Endothelial cell of umbilical vein (primary cell): ENCODE results near the gene XRCC6. TPM values are rescaled to one million over a fixed set of nuclear protein-coding genes. Genes with fewer than 3 reads are reported as not detected.

Experiments
- BruUV-seq: library from RNA; stranded (reverse); fragments of 400-500 nt; replicated peaks from 2 replicates; lab custom pipeline; 2021; lab: Mats Ljungman, UMichigan
- CTCF ChIA-PET: fragments of 300-600, 350-600 bp; sonication (Branson Sonifier 250); formaldehyde crosslinking; loops from one replicate; lab custom pipeline; 2021; ENCODE audit warnings: antibody characterized with exemption, inconsistent platforms; lab: Charles Lee
- POLR2A ChIA-PET: fragments of 300-600, 350-600 bp; sonication (Branson Sonifier 250); formaldehyde crosslinking; loops from one replicate; lab custom pipeline; 2021; ENCODE audit warnings: antibody characterized with exemption, inconsistent platforms; lab: Charles Lee
- DNase-seq: peaks from one replicate; pipeline ENCODE4 v3.0.0-alpha.2; 2011; ENCODE audit warnings: low read depth, low spot score
- FAIRE-seq: peaks from 2 replicates; lab custom pipeline; 2011; peaks lifted over from hg19 to GRCh38; lab: Jason Lieb, UNC
- H2AFZ ChIP-seq: 2 replicates; pipeline ENCODE4 v1.6.0; 2012; ENCODE audit warnings: low read depth, low read length, control low read depth, inconsistent platforms
- H3K27ac ChIP-seq: 2 replicates; pipeline ENCODE4 v1.5.1; 2011; ENCODE audit warnings: low read depth, mild to moderate bottlenecking, control low read depth, low read length, moderate library complexity; ENCODE audit not compliant: insufficient read depth
- H3K27me3 ChIP-seq, 2 experiments: 2 replicates each; pipeline versions ENCODE4 v1.6.0 to v1.6.1; 2011; ENCODE audit warnings: low read length in 2 of 2, mixed read lengths in 1 of 2; ENCODE audit not compliant: control insufficient read depth in 2 of 2, insufficient read depth in 2 of 2
- H3K36me3 ChIP-seq, 2 experiments: 2 replicates in 1 of 2; 3 replicates in 1 of 2; pipeline ENCODE4 v1.5.1; 2011; ENCODE audit warnings: low read length in 2 of 2, mild to moderate bottlenecking in 1 of 2, moderate library complexity in 1 of 2; ENCODE audit not compliant: control insufficient read depth in 2 of 2, insufficient read depth in 2 of 2; ENCODE audit errors: extremely low read depth in 1 of 2
- H3K4me1 ChIP-seq: 3 replicates; pipeline ENCODE4 v1.5.1; 2011; ENCODE audit warnings: mild to moderate bottlenecking, low read length; ENCODE audit not compliant: control insufficient read depth, insufficient read depth; ENCODE audit errors: extremely low read depth
- H3K4me2 ChIP-seq: 2 replicates; pipeline ENCODE4 v1.6.1; 2011; ENCODE audit warnings: low read length, control low read depth, mixed read lengths; ENCODE audit not compliant: insufficient read depth
- H3K4me3 ChIP-seq, 3 experiments: fragments of 200-600 bp in 1 of 3; sonication (generic), shearing (Covaris generic) in 1 of 3; replicated peaks in 1 of 3; 2 replicates each; pipeline ENCODE4 v1.5.1; 2011 to 2016; ENCODE audit warnings: control low read depth in 3 of 3, low read length in 3 of 3, mild to moderate bottlenecking in 2 of 3, inconsistent platforms in 1 of 3, low read depth in 1 of 3, moderate library complexity in 1 of 3; ENCODE audit not compliant: insufficient read depth in 1 of 3
- H3K79me2 ChIP-seq: 2 replicates; pipeline ENCODE4 v1.6.0; 2012; ENCODE audit warnings: low read length, inconsistent platforms; ENCODE audit not compliant: control insufficient read depth, insufficient read depth
- H3K9ac ChIP-seq: replicated peaks from 2 replicates; pipeline ENCODE3; 2011; ENCODE audit warnings: low read length, control low read depth; ENCODE audit not compliant: insufficient read depth; ENCODE audit errors: extremely low read depth
- H3K9me1 ChIP-seq: replicated peaks from 3 replicates; pipeline ENCODE4 v1.6.0; 2011; ENCODE audit warnings: mild to moderate bottlenecking, low read length; ENCODE audit not compliant: control insufficient read depth, insufficient read depth; ENCODE audit errors: extremely low read depth
- H3K9me3 ChIP-seq: replicated peaks from 2 replicates; pipeline ENCODE4 v1.5.1; 2012; ENCODE audit warnings: low read length, inconsistent platforms; ENCODE audit not compliant: control insufficient read depth, insufficient read depth
- H4K20me1 ChIP-seq: replicated peaks from 2 replicates; pipeline ENCODE3; 2011; ENCODE audit warnings: mild to moderate bottlenecking, low read length; ENCODE audit not compliant: control insufficient read depth, insufficient read depth; ENCODE audit errors: extremely low read depth
- EZH2 ChIP-seq: IDR thresholded peaks from 2 replicates; pipeline ENCODE4 v1.6.1; 2012; ENCODE audit warnings: borderline replicate concordance, low read depth, mild to moderate bottlenecking, moderate library complexity, low read length, inconsistent platforms; ENCODE audit not compliant: severe bottlenecking
- FOS ChIP-seq: IDR thresholded peaks from 2 replicates; pipeline ENCODE4 v1.6.1; 2011; ENCODE audit warnings: mild to moderate bottlenecking, low read length, moderate library complexity, borderline replicate concordance; ENCODE audit not compliant: insufficient read depth
- GATA2 ChIP-seq: IDR thresholded peaks from 2 replicates; pipeline ENCODE4 v1.7.0; 2011; ENCODE audit warnings: low read depth, mild to moderate bottlenecking, moderate library complexity, mixed read lengths, low read length; ENCODE audit not compliant: insufficient read length, insufficient read depth
- JUN ChIP-seq: IDR thresholded peaks from 2 replicates; pipeline ENCODE4 v1.6.1; 2011; ENCODE audit warnings: borderline replicate concordance, low read depth; ENCODE audit not compliant: insufficient read length, insufficient read depth
- MYC ChIP-seq: IDR thresholded peaks from one replicate; pipeline ENCODE4 v1.6.1; 2011; ENCODE audit warnings: mild to moderate bottlenecking, low read depth, low read length
- POLR2A ChIP-seq: IDR thresholded peaks from 2 replicates; pipeline ENCODE4 v1.6.1; 2012; ENCODE audit warnings: low read depth, mild to moderate bottlenecking, control low read depth, low read length
- POLR2AphosphoS5 ChIP-seq: IDR thresholded peaks from 2 replicates; pipeline ENCODE4 v1.6.1; 2012; ENCODE audit warnings: low read depth, mild to moderate bottlenecking, control low read depth, low read length, moderate library complexity; ENCODE audit not compliant: insufficient read depth
- dilution Hi-C: fragments of 300-500 bp; cut with MboI; formaldehyde crosslinking; loops from one replicate; pipeline ENCODE4 v1.15.0; 2019; ENCODE audit warnings: low sequenced_read_pairs; ENCODE audit not compliant: extremely low pct_ligation_motif_present
- intact Hi-C: fragments of 100-400 bp; cut with micrococcal nuclease; formaldehyde crosslinking; loops from one replicate; pipeline ENCODE4 v1.10.0; 2022
- polyA plus RNA-seq, 4 experiments: library from polyadenylated mRNA; depleted of rRNA in 3 of 4; stranded (reverse) in 3 of 4; unstranded in 1 of 4; fragments of >200 nt; gene quantifications; 2 replicates each; pipeline versions ENCODE4 v1.2.1 to v1.2.3, GENCODE V29; 2011 to 2012; ENCODE audit warnings: missing spikeins in 1 of 4
- total RNA-seq: library from RNA; stranded (reverse); gene quantifications from 2 replicates; pipeline ENCODE4 v1.2.3, GENCODE V29; 2021
- TF ChIP-seq, protein P1 (sequence below): IDR thresholded peaks from 2 replicates; pipeline ENCODE4 v1.6.1; 2011; ENCODE audit not compliant: insufficient read depth, insufficient read length
- TF ChIP-seq, protein P2 (sequence below), 2 donors: IDR thresholded peaks; 1 replicate in 1 of 2; 2 replicates in 1 of 2; pipeline ENCODE4 v1.5.1; 2011; ENCODE audit warnings: low read length in 2 of 2, mild to moderate bottlenecking in 2 of 2, moderate library complexity in 2 of 2, control low read depth in 1 of 2, inconsistent platforms in 1 of 2, low read depth in 1 of 2; ENCODE audit not compliant: insufficient read depth in 1 of 2; ENCODE audit errors: extremely low read depth in 1 of 2

The XRCC6 gene
- total and polyA plus RNA-seq, 2 donors (not counting 3 experiments of a cell fraction or from before 2014, with no cell fraction given) = 117 to 309 TPM

DNA sequence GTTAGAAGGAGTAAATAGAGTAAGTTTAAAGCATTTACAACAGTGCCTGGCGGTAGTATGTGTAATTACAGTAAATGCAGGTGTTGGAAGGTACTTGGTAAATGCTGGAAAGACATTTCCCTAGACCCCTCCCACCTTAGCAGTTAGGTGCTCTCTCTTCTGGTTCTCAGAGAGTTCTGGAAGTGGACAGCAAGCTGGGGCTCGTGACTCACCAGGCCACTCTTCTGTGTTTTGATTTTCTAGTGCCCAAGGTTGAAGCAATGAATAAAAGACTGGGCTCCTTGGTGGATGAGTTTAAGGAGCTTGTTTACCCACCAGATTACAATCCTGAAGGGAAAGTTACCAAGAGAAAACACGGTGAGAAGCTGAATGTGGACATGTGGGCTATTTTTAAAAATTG is 40.0 kb downstream of the XRCC6 start:
- Histone ChIP-seq H3K9ac (no peak overlapping the region), H3K9me3 (no peaks in the 10 kb centered on the region), H3K4me3 (no peak overlapping the region), H2AFZ (no peak overlapping the region), H3K4me2 (no peak overlapping the region), H4K20me1 (no peaks in the 10 kb centered on the region), H3K79me2 (no peaks in the 10 kb centered on the region), H3K27me3 (no peaks in the 10 kb centered on the region), H3K27ac (no peak overlapping the region), H3K36me3 (peaks cover 34 to 44% of the 10 kb centered on the region in 2 experiments), H3K4me1 (no peaks in the 10 kb centered on the region), H3K9me1 (no peaks in the 10 kb centered on the region)
- CTCF ChIA-PET = interaction anchor here (1.0 to 1.4 kb wide), 2 partner anchors 10 to 280 kb away, joined by 3 read pairs; no protein-coding TSS in a partner anchor
- no peak for FAIRE-seq
- POLR2A ChIA-PET = no interaction called here
- dilution Hi-C loops = no loop called here
- no peak for DNase-seq
- no TSS peak for BruUV-seq
- intact Hi-C loops = no loop called here
- no peak for TF ChIP-seq POLR2AphosphoS5
- no peak for TF ChIP-seq FOS
- TF ChIP-seq POLR2A = no peak
- no peak for TF ChIP-seq JUN
- no peak for TF ChIP-seq MYC
- TF ChIP-seq, protein P1, sequence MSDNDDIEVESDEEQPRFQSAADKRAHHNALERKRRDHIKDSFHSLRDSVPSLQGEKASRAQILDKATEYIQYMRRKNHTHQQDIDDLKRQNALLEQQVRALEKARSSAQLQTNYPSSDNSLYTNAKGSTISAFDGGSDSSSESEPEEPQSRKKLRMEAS = no peak
- TF ChIP-seq, protein P2, sequence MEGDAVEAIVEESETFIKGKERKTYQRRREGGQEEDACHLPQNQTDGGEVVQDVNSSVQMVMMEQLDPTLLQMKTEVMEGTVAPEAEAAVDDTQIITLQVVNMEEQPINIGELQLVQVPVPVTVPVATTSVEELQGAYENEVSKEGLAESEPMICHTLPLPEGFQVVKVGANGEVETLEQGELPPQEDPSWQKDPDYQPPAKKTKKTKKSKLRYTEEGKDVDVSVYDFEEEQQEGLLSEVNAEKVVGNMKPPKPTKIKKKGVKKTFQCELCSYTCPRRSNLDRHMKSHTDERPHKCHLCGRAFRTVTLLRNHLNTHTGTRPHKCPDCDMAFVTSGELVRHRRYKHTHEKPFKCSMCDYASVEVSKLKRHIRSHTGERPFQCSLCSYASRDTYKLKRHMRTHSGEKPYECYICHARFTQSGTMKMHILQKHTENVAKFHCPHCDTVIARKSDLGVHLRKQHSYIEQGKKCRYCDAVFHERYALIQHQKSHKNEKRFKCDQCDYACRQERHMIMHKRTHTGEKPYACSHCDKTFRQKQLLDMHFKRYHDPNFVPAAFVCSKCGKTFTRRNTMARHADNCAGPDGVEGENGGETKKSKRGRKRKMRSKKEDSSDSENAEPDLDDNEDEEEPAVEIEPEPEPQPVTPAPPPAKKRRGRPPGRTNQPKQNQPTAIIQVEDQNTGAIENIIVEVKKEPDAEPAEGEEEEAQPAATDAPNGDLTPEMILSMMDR (IDR thresholded peaks at IDR 0.05; ENCODE audit: extremely low read depth in 1 of 2, insufficient read depth in 1 of 2, low read depth in 1 of 2, low read length in 2 of 2) = no peak
- no peak for TF ChIP-seq GATA2
- no peak for TF ChIP-seq EZH2
